Fibroblast of peridontal ligament (primary cell): ENCODE data around the gene TACR2.

Source experiments
- DNase-seq: peaks from one replicate; pipeline ENCODE4 v3.0.0-alpha.2; 2010; ENCODE audit errors: extremely low read depth

TACR2 gene

DNA sequence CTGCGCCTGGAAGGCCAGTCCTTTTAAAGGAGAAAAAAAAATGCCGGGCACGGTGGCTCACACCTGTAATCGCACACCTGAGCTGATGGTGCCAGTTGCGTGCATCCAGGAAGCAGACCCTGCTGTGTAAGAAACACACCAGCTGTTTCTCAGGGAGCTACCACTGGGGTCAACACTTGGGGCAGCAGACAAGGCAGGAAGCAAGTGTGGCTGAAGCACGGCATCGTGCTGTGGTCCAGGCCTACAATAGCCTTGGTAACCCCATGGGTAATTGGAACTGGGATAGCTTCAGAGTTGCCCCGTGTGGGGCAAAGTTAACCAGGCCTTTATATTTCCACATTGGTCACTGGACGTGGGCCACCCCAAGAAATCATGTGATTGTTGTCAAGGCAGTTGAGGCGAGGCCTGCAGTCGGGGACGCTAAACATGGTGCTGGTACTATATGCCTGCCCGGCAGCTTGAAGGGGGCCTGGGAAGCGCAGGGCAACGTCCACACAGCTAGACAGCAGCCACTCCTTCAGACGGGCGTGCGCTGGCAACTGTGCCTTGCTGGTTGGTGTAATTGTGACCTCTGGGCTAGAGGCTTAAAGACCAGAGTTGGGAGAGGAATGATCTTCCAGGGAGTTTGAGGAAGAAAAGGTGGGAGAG lies 2.5 kb upstream of the TACR2 start:
- DNase-seq = no peak

DNA sequence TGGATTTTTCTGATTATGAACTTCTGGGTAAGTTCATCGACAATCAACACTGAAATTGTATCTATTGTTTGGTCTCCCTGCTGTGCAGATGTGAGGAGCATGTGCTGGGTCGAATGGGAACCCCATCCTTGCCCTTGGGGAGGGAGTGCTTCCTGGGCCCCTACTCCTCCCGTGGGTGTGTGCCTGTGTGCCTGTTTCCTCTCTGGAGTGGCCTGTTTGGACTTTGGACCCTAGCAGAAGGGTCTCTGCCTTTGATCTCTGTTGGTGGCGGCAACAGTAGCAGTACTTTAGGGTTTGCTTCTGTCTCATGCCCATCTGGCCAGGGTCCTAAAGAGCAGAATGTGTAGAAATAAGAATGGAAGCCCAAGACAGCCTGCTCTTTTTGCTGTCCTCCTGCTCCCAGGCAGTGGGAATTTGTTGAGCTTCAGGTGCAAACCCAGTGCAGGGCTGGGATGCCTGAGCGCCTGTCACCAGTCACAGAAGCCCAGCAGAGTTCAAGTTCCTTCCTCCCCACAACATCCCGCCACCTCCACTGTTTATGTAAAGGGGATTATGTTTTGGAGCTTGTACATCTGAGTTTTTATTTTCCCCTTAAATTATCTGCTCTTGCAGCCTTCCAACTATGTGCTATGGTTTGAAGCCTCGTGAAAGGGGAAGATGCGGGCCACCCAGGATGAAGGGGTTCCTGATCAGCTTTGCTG lies 1.5 kb upstream of the TACR2 start:
- DNase-seq = no peak

GRCh38 chr10:69417542-69417941 lies 824 bp upstream of the TACR2 start:
- DNase-seq = no peak

- no peak for DNase-seq
Measured at GRCh38 chr10:69415951-69416350, 767 bp downstream of the TACR2 start.

DNA sequence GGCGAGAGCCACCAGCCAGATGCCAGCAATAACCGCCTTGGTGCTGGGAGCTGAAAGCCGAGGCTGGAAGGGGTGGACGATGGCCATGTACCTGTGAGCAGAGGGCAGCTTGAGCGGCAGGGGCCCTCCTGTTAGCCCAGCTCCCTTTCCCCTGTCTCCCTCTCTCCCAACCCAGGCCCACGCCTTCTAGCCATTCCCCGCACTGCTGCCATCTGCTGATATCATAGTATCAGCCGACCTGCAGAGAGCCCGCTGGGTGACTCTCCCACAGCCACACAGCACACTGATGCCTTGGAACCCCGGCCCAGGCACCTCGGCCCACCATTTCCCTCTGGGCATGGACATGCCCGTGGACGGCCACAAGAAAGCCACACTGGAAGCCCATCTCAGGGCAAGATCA lies 1.7 kb downstream of the TACR2 start:
- no peak for DNase-seq

- no peak for DNase-seq
Measured at GRCh38 chr10:69414036-69415018, 2.4 kb downstream of the TACR2 start.

- peak; percentile 76 for DNase-seq
Measured at GRCh38 chr10:69413221-69413865, 3.4 kb downstream of the TACR2 start.

GRCh38 chr10:69412232-69412790 lies 4.4 kb downstream of the TACR2 start:
- DNase-seq = no peak

GRCh38 chr10:69411476-69411875 lies 5.2 kb downstream of the TACR2 start:
- peak; percentile 6 for DNase-seq

GRCh38 chr10:69410487-69410886 lies 6.2 kb downstream of the TACR2 start:
- no peak for DNase-seq

- DNase-seq = no peak
Measured at GRCh38 chr10:69409968-69410367, 6.8 kb downstream of the TACR2 start.

DNA sequence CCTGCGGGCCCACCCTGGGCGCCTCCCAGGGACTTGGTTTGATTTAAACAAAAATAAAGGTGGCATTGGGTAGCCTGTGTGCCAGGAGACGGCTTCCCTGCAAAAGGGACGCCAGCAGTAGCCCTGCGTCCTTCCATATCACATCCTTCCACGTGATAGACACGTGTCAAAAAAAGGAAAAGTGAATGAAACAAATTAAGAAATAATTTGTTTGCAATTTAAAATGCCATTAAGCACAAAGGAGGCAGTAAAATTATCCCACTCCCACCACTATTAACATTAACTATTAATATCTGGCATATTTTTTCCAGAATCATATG lies 7.6 kb downstream of the TACR2 start:
- DNase-seq = peak; percentile 6

- peak; percentile 96 for DNase-seq
Measured at GRCh38 chr10:69408318-69409175, 8.2 kb downstream of the TACR2 start.

- no peak for DNase-seq
Measured at GRCh38 chr10:69407621-69408301, 9.0 kb downstream of the TACR2 start.

DNA sequence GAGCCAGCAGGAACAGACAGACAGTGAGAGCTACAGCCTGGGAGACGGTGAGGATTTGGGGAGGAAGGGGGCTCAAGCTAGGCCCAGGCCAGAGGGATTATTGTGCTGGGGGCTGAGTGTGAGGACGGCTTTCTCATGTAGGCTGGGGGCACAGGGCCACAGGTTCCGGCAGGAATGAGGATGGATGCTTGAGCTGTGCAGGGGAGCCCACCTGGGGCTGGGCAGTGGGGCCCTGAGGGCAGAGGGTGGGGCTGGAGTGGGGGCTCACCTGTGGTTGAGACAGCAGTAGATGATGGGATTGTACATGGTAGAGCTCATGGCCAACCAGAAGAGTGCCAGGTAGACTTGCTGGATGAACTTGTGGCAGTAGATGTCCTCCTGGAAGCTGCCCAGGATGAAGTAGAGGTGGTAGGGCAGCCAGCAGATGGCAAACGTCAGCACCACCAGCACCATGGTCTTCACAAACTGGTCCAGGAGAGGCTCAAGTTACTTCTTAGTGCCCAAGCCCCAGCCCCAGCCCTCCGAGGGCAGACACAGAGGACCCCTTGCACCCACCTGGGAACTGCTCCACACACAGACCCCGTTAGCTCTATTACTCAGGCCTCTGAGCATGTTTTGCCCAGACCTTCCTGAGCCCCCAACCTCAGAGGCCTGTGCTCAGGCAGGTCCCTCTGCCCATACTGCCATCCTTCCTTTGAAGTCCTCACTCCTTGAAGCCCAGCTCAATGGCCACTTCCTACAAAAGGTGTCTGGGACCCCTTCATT lies 9.7 kb downstream of the TACR2 start:
- DNase-seq = no peak

DNA sequence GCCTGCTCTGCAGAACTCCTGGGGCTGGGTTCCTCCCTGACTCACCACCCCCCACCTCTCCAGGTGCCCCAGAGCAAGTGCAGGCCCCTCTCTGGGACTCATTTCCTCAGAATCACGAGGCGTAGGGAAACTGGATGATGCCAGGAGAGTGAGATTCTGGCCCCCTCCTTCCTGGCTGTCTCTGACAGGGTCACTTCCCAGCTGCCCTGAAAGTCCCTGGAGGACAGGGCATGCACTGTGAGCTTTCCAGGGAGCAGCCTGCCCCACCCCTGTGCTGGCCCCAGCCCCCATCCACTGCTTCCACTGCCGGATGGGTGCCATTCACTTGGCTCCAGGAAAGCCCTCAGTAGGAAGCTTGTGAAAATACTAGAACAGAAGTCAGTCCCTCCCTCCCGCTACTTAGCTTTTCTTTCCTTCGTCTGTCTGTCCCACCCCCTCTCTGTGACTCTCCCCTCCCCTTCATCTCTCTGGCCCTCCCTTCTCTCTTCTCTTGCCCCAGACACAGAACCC lies 10.4 kb downstream of the TACR2 start:
- peak; percentile 21 for DNase-seq

DNA sequence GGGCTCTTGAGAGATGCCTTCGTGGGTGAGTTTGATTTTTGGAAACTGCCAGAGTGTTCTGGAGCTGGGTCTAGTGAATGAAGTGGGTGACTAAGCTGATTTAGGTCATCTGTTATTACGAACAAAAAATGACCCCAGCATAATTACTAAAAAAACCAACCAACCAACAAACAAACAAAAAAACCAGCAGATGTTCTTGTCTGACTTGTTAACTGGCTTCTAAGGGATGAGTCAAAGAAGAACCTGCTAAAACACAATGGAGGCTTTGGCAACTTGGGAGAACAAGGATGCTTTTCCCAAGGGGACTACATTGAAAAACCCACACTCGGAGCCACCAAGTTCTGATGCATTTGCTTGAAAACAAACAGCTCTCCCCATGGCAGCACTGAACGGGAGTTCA lies 11.5 kb downstream of the TACR2 start:
- DNase-seq = peak; percentile 39

- no peak for DNase-seq
Measured at GRCh38 chr10:69404786-69405185, 11.9 kb downstream of the TACR2 start.

GRCh38 chr10:69403519-69403918 lies 13.2 kb downstream of the TACR2 start:
- DNase-seq = peak; percentile 85
